ENCODE results near the gene PPP2R3B.
"Not testable (repeated sequence)": the region's sequence is repeated elsewhere in the genome, so short reads cannot be mapped to it uniquely, and the experiment has no call there.

- not testable (repeated sequence) for TF ChIP-seq CTCF (IDR thresholded peaks at IDR 0.05 in 2 of 3, conservative IDR thresholded peaks at IDR 0.05 in 1 of 3; ENCODE audit: borderline replicate concordance in 1 of 3, insufficient read depth in 1 of 3, low read depth in 2 of 3, low read length in 2 of 3); TCF7L2 (IDR thresholded peaks at IDR 0.05; ENCODE audit: borderline replicate concordance, extremely low read depth, insufficient read depth, insufficient read length); EZH2 (IDR thresholded peaks at IDR 0.05); POLR2A (IDR thresholded peaks at IDR 0.05; ENCODE audit: borderline replicate concordance, extremely low read depth, insufficient read depth, insufficient read length); SP1 (IDR thresholded peaks at IDR 0.05; ENCODE audit: low read depth); REST (IDR thresholded peaks at IDR 0.05; ENCODE audit: low read depth); CEBPB (IDR thresholded peaks at IDR 0.05; ENCODE audit: low read depth); ZNF274 (IDR thresholded peaks at IDR 0.05; ENCODE audit: low read depth, low read length); POLR2AphosphoS5 (IDR thresholded peaks at IDR 0.05; ENCODE audit: low read depth, low read length); RAD21 (IDR thresholded peaks at IDR 0.05; ENCODE audit: low read depth); JUND (IDR thresholded peaks at IDR 0.05); ATF3 (IDR thresholded peaks at IDR 0.05); YY1 (IDR thresholded peaks at IDR 0.05; ENCODE audit: extremely low read depth, insufficient replicate concordance, low read depth, low read length)
- TF ChIP-seq, protein P1, sequence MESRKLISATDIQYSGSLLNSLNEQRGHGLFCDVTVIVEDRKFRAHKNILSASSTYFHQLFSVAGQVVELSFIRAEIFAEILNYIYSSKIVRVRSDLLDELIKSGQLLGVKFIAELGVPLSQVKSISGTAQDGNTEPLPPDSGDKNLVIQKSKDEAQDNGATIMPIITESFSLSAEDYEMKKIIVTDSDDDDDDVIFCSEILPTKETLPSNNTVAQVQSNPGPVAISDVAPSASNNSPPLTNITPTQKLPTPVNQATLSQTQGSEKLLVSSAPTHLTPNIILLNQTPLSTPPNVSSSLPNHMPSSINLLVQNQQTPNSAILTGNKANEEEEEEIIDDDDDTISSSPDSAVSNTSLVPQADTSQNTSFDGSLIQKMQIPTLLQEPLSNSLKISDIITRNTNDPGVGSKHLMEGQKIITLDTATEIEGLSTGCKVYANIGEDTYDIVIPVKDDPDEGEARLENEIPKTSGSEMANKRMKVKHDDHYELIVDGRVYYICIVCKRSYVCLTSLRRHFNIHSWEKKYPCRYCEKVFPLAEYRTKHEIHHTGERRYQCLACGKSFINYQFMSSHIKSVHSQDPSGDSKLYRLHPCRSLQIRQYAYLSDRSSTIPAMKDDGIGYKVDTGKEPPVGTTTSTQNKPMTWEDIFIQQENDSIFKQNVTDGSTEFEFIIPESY (IDR thresholded peaks at IDR 0.05; ENCODE audit: extremely low read depth, insufficient replicate concordance, low read length), result not testable (repeated sequence)
Measured at GRCh38 chrX:324664-325063, 62.0 kb downstream of the PPP2R3B start.

Data from HCT116 (cell line).